HG02852 (cell line): ENCODE results near the gene FBLL1.
"Not testable (repeated sequence)": the region's sequence is repeated elsewhere in the genome, so short reads cannot be mapped to it uniquely, and the experiment has no call there.

ENCODE experiments used
- ATAC-seq: cut with Tn5 transposase; IDR thresholded peaks from one replicate; pipeline ENCODE4 v1.9.1; 2021; ENCODE audit warnings: mild to moderate bottlenecking, moderate library complexity; ENCODE audit not compliant: unreplicated experiment

Gene FBLL1

DNA sequence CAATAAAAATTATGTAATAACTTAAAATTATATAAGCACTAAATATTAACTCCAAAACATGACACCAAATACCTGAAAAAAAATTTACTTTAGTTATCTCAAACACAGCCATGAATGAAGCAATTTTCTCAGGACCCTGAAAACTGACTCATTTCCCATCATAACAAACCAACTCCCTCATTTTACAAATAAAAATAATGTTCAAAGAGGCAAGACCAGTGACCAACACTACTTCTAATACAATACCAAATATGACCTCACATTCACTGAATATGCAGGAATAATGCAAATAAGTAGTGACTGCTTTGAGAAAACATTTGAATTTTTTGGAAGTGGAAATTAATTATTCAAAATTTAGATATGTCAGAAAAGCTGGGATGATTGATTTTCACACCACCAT, 21.6 kb downstream of the FBLL1 start:
- ATAC-seq: no peak

DNA sequence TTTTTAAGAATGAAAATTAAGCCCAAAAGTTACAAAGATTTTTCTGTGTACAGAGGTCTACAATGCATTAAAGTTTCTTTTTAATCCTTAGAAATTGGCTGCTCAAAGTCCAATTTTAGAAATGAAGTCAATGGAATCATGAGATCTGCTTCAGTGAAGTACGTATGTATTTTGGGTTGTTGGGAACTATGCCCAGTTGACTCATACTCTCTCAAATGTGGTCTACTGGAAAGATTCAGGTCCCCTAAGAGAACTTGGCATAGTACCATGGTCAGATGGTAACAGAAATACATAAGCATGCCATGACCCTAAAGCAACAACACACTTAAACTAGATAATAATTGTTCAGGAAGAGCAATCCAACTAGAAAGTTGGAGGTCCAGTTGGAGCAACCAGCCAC, 23.0 kb downstream of the FBLL1 start:
- no peak for ATAC-seq

DNA sequence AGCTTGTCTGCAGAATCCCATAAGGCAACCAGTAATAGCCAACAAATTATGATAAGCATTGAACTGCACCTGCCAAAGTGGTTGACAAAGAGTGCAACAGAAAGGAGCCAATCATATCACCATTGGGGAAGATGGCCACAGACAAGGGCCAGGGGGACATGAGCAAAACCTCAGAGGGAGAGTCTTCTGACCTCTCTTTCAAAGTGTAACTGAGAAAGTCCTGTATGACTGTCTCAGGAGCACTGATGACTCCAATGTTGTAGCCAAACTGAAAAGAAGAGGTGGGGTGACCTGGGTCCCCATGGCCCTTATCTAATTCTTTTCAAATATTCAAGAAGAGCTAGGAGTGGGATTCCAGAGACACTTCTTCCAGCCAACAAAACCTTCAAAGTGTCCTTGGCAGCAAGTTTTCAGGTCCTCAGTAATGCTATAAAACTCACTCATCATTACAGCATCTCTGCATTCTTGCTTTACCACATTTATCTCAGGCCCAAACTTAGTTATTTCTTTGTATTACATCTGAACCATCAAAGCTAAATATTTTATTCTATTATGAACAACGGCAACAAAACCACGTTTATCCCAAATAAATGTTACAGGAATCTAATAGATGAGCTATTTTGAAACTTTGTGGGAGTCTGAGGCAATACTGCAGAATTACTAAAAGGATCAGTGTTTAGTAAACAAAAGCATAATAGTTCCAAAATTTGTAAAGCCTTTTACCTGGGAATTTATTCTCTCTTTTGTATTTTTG, 24.4 kb downstream of the FBLL1 start:
- ATAC-seq: no peak

DNA sequence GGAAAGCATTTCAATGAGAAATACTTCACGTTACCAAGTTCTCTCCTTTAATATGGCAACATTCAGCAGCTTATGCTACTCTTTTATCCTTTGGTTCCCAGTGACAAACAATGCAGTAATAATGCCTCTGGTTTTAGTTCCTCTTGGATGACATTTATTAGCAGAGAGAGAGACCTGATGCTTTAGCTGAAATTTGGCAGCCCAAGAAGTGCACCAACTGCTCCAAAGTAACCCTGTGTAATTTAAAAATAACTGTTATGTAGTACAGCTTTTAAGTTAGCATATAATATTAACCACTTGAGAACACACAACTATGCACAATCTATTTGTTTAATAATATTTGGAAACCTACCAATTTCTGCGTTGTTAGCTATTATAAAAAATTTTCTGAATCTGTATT, 28.3 kb downstream of the FBLL1 start:
- ATAC-seq: no peak

DNA sequence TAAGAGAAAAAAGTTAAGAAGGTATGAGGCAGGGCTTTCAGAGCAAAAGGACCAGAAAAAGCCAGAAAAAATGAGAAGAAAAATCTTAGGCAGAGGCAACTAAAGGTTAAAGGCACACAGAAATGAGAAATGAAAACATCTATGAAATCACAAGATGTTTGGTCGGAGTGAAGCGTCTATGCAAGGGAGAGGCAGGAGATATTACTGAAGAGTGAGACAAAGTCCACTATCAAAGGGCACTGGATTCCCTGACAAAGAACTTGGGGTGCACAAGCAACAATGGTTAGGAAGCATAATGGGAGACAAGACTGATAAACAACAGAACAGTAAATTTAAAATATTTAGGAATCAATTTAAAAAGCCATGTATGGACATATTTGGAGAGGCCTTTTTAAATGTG, 33.2 kb downstream of the FBLL1 start:
- ATAC-seq: no peak

DNA sequence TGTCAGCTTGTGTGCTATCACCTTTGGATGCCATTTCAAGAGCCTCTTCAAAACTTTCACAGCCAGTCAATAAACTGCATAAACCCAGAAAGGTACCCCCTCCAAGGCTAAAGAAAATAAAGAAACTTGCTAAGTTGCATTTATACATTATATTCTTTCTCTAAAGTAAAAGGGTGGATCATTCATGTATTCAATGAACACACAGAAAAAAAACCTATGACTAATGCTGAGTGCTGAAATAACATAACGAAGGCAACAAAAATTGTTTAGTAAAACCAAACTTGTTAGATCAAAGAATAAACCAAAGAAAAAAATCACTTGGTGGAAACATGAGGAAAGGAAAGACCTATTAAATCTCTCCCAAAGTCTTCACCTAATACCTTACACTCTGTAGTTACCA, 34.9 kb downstream of the FBLL1 start:
- no peak for ATAC-seq

DNA sequence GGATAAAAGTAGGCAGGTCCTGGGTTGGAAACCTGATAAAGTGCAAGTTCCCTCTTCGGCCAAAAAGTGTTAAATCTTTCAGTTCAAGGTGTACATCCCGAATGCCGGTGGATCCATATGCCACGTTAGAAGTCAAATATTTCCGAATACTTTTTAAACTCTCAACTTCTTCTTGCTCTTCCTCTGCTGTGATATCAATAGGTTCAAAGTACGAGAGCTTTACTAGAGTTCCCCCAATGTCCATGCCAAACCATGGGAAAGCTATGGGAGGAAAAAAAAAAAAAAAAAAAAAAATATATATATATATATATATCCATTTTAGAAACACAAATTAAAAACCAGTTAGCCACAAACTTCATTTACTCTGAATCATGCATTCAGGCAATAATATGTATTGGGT, 39.6 kb downstream of the FBLL1 start:
- ATAC-seq: no peak

- ATAC-seq: no peak
Measured at GRCh38 chr5:168570490-168571328, 41.6 kb downstream of the FBLL1 start.

GRCh38 chr5:168573663-168574062, 44.6 kb downstream of the FBLL1 start:
- ATAC-seq: not testable (repeated sequence)

DNA sequence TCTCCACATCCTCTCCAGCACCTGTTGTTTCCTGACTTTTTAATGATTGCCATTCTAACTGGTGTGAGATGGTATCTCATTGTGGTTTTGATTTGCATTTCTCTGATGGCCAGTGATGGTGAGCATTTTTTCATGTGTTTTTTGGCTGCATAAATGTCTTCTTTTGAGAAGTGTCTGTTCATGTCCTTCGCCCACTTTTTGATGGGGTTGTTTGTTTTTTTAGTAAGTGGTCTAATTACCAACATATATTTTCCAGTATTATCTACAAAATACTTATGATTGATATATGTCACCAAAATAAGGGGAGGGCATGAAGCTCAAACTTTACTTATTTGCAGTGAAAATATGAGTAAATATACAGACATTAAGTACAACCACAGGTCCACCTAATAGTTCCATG, 45.1 kb downstream of the FBLL1 start:
- ATAC-seq: not testable (repeated sequence)

GRCh38 chr5:168575391-168576372, 46.6 kb downstream of the FBLL1 start:
- no peak for ATAC-seq

- no peak for ATAC-seq
Measured at GRCh38 chr5:168578006-168578405, 48.9 kb downstream of the FBLL1 start.

DNA sequence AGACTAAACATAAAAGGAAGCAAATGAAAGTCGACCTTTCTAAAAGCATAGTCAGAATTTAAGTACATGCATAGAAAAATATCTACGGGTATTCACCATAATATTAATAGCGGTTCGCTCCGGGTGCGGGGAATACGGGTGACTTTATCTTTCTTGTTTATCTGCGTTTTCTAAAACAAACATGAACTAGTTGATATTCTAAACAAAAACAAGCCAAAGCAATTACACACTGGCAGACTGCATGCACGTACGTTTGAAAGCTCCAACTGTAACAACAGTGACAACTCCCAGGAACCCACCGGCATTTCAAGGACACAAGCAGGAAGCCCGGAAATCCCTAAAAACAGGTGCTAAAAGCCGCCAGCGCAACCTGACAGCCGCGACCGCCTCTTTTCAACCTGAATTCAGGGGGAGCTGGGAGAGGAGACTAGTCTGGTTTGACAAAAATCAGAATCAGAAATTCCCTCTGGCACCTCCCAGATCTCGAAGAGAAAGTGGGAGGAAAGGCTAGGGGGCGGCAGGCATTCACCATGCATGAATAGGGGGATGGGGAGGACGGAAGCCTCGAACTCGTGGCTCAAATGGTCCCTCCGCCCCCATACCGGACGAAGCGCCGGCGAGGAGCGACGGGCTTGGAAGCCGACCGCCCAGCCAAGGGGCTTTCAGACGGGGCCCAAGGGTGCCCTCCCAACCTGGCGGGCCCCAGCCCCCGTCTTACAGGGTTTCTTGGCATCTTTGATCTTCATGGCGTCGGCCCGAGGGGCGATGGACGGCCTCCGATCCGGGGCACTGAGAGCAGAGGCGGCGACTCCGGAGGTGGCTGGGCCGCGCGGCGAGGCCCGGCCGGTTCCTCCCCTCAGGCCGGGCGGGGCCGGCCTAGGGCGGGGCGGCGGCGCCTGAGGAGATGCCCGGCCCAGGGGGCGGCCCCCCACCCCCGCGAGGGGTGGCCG, 49.7 kb downstream of the FBLL1 start, which contains the start of gene PANK3:
Gene PANK3, minus strand, starts transcription at position 831 of the 950 bp plus-strand sequence. Its CDS starts 85 bp downstream, at position 746.
- ATAC-seq: peak; percentile 62

GRCh38 chr5:168579488-168580226, 50.6 kb downstream of the FBLL1 start:
- peak; percentile 88 for ATAC-seq

DNA sequence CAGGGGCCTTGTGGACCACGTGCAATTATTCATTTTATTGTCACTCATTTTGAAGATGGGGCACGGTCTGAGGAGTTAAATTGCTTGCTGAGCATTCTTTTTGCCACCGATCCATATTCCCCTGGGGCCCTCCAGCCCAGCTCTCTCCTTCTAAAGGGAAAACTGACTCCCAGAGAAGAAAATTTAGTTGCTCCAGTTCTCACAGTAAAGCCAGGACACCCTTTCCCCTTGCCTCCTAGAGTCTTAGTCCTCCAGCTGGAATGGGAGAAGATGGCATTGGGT, 51.1 kb downstream of the FBLL1 start:
- no peak for ATAC-seq
